T-helper 2 cell treated with Interferon-gamma antibody and Interleukin-4, amounts not matched to agents 100 ng/mL and 5 ng/mL, for 36 hours (primary cell): ENCODE data around the gene TRAF3. TPM values are rescaled to one million over a fixed set of nuclear protein-coding genes. Genes with fewer than 3 reads are reported as not detected.
"Not testable (repeated sequence)": the region's sequence is repeated elsewhere in the genome, so short reads cannot be mapped to it uniquely, and the experiment has no call there.

Experiments used
- intact Hi-C: fragments of 100-400 bp; cut with micrococcal nuclease; formaldehyde crosslinking; loops from one replicate; pipeline ENCODE4 v1.15.1; 2023
- total RNA-seq: library from RNA; stranded (reverse); gene quantifications from 2 replicates; pipeline ENCODE4 v1.2.3, GENCODE V29; 2022

The TRAF3 gene
- total RNA-seq, 1 donor from 2014 or later = 42.4 TPM

- intact Hi-C loops = loop anchor here (1.0 to 10.0 kb wide), 3 partner anchors 142 to 393 kb away; no protein-coding TSS in a partner anchor
Measured at GRCh38 chr14:102917469-102918211, 140.4 kb downstream of the TRAF3 start.

DNA sequence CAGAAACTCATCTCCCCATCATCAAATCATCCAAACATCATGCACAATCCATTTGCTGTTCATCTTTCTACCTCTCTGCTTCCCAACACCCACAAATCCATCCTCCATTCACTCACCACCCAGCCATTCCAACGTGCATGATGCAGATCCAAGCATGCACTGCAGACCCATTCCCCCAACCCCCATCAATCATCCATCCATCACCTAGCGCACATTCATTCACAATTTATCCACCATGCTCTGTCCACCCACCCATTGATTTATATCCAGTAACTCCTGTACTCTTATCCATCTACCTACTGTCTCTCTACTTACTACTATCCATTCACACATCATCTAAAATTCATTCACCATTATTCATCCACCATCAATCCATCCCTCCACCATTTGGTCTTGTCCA is 141.2 kb downstream of the TRAF3 start:
- intact Hi-C loops = loop anchor here (1.0 to 10.0 kb wide), 2 partner anchors 224 to 394 kb away; no protein-coding TSS in a partner anchor

- intact Hi-C loops = no loop called here
Measured at GRCh38 chr14:102920273-102920997, 143.2 kb downstream of the TRAF3 start.

- intact Hi-C loops = no loop called here
Measured at GRCh38 chr14:102920998-102921304, 143.7 kb downstream of the TRAF3 start.

DNA sequence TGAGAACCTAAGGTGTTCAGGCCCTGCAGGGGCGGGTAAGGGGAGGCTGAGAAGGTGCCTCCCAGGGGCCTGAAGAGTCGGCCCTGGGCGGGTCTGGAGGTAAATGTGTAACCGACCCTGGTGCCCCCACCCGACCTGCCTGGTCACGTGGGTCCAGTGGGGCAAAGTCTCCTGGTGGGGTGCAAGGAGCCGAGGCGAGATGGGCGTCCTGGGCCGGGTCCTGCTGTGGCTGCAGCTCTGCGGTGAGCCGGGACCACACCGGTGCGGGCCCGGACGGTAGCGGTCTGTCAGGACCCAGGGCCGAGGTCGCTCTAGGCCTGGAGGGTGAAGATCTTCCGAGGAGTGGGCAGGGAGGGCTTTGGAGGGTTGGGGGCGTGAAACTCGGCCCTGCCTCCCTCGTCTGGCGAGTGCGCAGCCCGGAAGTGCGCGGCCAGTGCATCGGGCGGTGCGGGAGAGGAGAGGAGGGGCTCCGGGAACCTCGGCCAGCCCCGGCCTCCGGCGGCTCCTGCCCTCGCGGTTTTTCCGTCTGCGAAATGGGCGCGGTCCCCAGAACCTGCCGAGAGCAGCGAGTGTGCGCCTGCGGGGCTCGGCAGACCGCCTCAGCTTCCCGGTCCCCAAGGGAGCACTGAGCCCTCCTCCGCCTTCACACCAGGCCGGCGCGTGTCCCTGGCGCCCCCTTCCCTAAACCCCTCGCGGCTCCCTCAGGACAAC is 145.4 kb downstream of the TRAF3 start, which contains the start of gene AMN:
AMN (plus strand) TSS at position 174 of the 711 bp plus-strand sequence; CDS start at position 200, 26 bp downstream.
- intact Hi-C loops = no loop called here

DNA sequence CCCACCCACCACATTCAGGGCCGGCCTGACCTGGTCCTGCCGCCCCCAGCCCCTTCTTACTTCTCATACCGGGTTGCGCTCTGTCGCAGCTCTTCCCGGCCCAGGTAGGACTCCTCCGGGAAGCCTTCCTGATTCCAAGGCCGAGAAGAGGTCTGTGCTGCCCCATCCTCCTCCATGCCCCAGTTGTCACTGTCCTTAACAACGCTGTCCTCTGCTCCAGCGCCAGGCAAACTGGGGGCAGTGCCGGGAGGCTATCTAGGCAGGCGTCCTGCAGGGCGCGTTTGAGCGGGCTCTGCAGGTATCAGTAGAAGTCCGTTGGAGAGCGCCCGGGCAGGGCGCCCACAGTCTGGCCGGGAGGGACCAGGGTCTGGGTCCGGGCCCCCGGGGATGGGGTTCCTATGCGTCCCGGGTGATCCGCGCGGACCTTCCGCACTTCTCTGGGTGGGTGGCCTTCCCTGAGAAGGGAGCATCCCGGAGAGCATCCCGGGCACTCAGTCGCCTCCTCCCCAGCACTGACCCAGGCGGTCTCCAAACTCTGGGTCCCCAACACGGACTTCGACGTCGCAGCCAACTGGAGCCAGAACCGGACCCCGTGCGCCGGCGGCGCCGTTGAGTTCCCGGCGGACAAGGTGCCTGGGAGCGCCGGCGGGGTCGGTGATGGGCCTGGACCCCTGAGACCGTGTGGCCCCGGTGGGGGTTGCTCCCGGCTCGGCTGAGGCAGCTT is 146.1 kb downstream of the TRAF3 start:
- intact Hi-C loops = no loop called here

- intact Hi-C loops = no loop called here
Measured at GRCh38 chr14:102923925-102924486, 146.8 kb downstream of the TRAF3 start.

- intact Hi-C loops = no loop called here
Measured at GRCh38 chr14:102924632-102925588, 147.7 kb downstream of the TRAF3 start.

GRCh38 chr14:102925646-102926045 is 148.4 kb downstream of the TRAF3 start:
- intact Hi-C loops = no loop called here

DNA sequence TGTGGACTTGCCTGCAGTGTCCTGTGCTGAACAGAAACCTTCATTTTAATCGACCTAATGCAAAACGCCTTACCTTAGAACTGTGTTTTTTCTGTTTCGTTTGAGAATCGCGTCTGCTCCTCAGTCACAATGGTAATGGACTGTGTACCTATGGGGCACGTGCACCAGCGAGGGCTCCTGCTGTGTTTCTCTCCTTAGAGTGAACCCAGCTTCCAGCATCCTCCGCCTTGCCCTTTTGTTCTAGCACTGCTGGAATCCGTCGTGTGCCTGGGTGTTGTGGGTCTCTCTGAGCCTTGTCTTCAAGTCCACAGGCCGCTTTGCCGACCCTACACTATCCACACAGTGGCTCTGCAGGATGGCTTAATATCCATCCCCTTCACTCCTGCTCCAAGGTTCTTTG is 148.9 kb downstream of the TRAF3 start:
- intact Hi-C loops = no loop called here

DNA sequence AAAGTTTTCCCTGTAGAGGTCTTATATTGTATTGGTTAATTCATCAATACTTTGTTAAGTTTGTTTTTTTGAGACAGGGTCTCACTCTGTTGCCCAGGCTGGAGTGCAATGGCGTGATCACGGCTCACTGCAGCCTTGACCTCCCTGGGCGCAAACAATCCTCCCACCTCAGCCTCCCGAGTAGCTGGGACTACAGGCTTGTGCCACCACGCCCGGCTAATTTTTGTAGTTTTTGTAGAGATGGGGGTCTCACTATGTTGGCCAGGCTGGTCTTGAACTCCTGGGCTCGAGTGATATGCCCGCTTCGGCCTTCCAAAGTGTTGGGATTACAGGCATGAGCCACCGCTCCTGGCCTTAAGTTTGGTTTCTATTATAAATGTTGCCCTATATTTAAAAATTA is 149.6 kb downstream of the TRAF3 start:
- intact Hi-C loops = not testable (repeated sequence)

- intact Hi-C loops = no loop called here
Measured at GRCh38 chr14:102927346-102927877, 150.2 kb downstream of the TRAF3 start.

GRCh38 chr14:102927878-102928411 is 150.7 kb downstream of the TRAF3 start:
- intact Hi-C loops = no loop called here

GRCh38 chr14:102928412-102929240 is 151.4 kb downstream of the TRAF3 start:
- intact Hi-C loops = no loop called here

GRCh38 chr14:102929241-102930137 is 152.2 kb downstream of the TRAF3 start:
- intact Hi-C loops = no loop called here

- intact Hi-C loops = no loop called here
Measured at GRCh38 chr14:102930138-102930752, 153.0 kb downstream of the TRAF3 start.
